HG02884 (cell line): ENCODE measurements around the gene FAS.
"Not testable (repeated sequence)": the region's sequence is repeated elsewhere in the genome, so short reads cannot be mapped to it uniquely, and the experiment has no call there.

Source experiments
- ATAC-seq: cut with Tn5 transposase; IDR thresholded peaks from one replicate; pipeline ENCODE4 v1.9.1; 2021; ENCODE audit warnings: mild to moderate bottlenecking, moderate library complexity; ENCODE audit not compliant: unreplicated experiment

The FAS gene

GRCh38 chr10:88991899-88992320 is 1.3 kb downstream of the FAS start:
- ATAC-seq, result no peak

GRCh38 chr10:88992921-88993524 is 2.4 kb downstream of the FAS start:
- no peak for ATAC-seq

- ATAC-seq, result no peak
Observed at GRCh38 chr10:88994019-88994418, 3.4 kb downstream of the FAS start.

- ATAC-seq, result no peak
Observed at GRCh38 chr10:88995156-88995876, 4.7 kb downstream of the FAS start.

GRCh38 chr10:88996927-88997326 is 6.3 kb downstream of the FAS start:
- peak; percentile 48 for ATAC-seq

GRCh38 chr10:88999625-89000024 is 9.0 kb downstream of the FAS start:
- ATAC-seq, result no peak

GRCh38 chr10:89001024-89001728 is 10.6 kb downstream of the FAS start:
- no peak for ATAC-seq

- ATAC-seq, result no peak
Observed at GRCh38 chr10:89001729-89002072, 11.1 kb downstream of the FAS start.

- no peak for ATAC-seq
Observed at GRCh38 chr10:89002226-89002978, 11.8 kb downstream of the FAS start.

GRCh38 chr10:89003344-89003743 is 12.7 kb downstream of the FAS start:
- ATAC-seq, result peak; percentile 39

GRCh38 chr10:89007129-89007893 is 16.7 kb downstream of the FAS start:
- ATAC-seq, result no peak

- ATAC-seq, result not testable (repeated sequence)
Observed at GRCh38 chr10:89018700-89019346, 28.2 kb downstream of the FAS start.

- no peak for ATAC-seq
Observed at GRCh38 chr10:89019569-89020327, 29.1 kb downstream of the FAS start.

- not testable (repeated sequence) for ATAC-seq
Observed at GRCh38 chr10:89021526-89021925, 30.9 kb downstream of the FAS start.

- ATAC-seq, result no peak
Observed at GRCh38 chr10:89022734-89023133, 32.1 kb downstream of the FAS start.

- ATAC-seq, result no peak
Observed at GRCh38 chr10:89025453-89025852, 34.9 kb downstream of the FAS start.

GRCh38 chr10:89029181-89029580 is 38.6 kb downstream of the FAS start:
- no peak for ATAC-seq

- ATAC-seq, result no peak
Observed at GRCh38 chr10:89029785-89030437, 39.3 kb downstream of the FAS start.

- no peak for ATAC-seq
Observed at GRCh38 chr10:89030791-89031190, 40.2 kb downstream of the FAS start.
